PC-9 (cell line): ENCODE results near the gene RUNX1. TPM values are rescaled to one million over a fixed set of nuclear protein-coding genes. Genes with fewer than 3 reads are reported as not detected.

ENCODE experiments used
- BruUV-seq: library from RNA; stranded (reverse); fragments of 400-500 nt; replicated peaks from 2 replicates; lab custom pipeline; 2021; lab: Mats Ljungman, UMichigan
- CTCF ChIA-PET: fragments of 300-600 bp; sonication (Branson Sonifier 250); formaldehyde crosslinking; loops from one replicate; lab custom pipeline; 2022; ENCODE audit warnings: antibody characterized with exemption; lab: Charles Lee
- POLR2A ChIA-PET: fragments of 300-600 bp; sonication (Branson Sonifier 250); formaldehyde crosslinking; loops from one replicate; lab custom pipeline; 2022; ENCODE audit warnings: antibody characterized with exemption; ENCODE audit not compliant: unreplicated experiment; lab: Charles Lee
- DNase-seq, 2 experiments: peaks; one replicate each; pipeline versions ENCODE4 v3.0.0 to v3.0.0-alpha.2; 2015 to 2022; ENCODE audit warnings: mixed read lengths in 1 of 2
- H2AFZ ChIP-seq: fragments of 200-600 bp; sonication (generic); 2 replicates; pipeline ENCODE4 v1.8.1; 2017; ENCODE audit warnings: antibody characterized with exemption
- H3F3A ChIP-seq: fragments of 200-600 bp; sonication (generic); 2 replicates; pipeline ENCODE4 v1.8.1; 2017; ENCODE audit warnings: antibody characterized with exemption, mild to moderate bottlenecking, low read depth; ENCODE audit not compliant: insufficient read depth
- H3K27ac ChIP-seq: fragments of 200-600 bp; sonication (generic); 2 replicates; pipeline ENCODE4 v1.6.1; 2016; ENCODE audit warnings: mixed run types
- H3K27me3 ChIP-seq: fragments of 200-600 bp; sonication (generic); 2 replicates; pipeline ENCODE4 v1.6.1; 2016; ENCODE audit warnings: low read depth, mixed run types; ENCODE audit not compliant: insufficient read depth
- H3K36me3 ChIP-seq: fragments of 200-600 bp; sonication (generic); 2 replicates; pipeline ENCODE4 v1.6.1; 2016; ENCODE audit warnings: low read depth, mixed run types
- H3K4me1 ChIP-seq: fragments of 200-600 bp; sonication (generic); replicated peaks from 2 replicates; pipeline ENCODE4 v1.6.1; 2016; ENCODE audit warnings: mixed run types; ENCODE audit not compliant: insufficient read depth
- H3K4me2 ChIP-seq: fragments of 200-600 bp; sonication (generic); 2 replicates; pipeline ENCODE4 v1.6.1; 2017; ENCODE audit warnings: mixed run types
- H3K4me3 ChIP-seq: fragments of 200-600 bp; sonication (generic); 2 replicates; pipeline ENCODE4 v1.6.1; 2016; ENCODE audit warnings: mixed run types
- H3K79me2 ChIP-seq: fragments of 200-600 bp; sonication (generic); 2 replicates; pipeline ENCODE4 v1.6.1; 2017; ENCODE audit warnings: low read depth, mixed run types
- H3K9me2 ChIP-seq: fragments of 200-600 bp; sonication (generic); 2 replicates; pipeline ENCODE4 v1.8.1; 2017; ENCODE audit warnings: mild to moderate bottlenecking; ENCODE audit not compliant: insufficient read depth
- H3K9me3 ChIP-seq: fragments of 200-600 bp; sonication (generic); 2 replicates; pipeline ENCODE4 v1.8.1; 2016; ENCODE audit warnings: low read depth; ENCODE audit not compliant: insufficient read depth
- H4K20me1 ChIP-seq: fragments of 200-600 bp; sonication (generic); 2 replicates; pipeline ENCODE4 v1.8.1; 2017; ENCODE audit not compliant: insufficient read depth
- EZH2 ChIP-seq: fragments of 200-600 bp; sonication (generic); IDR thresholded peaks from 2 replicates; pipeline ENCODE4 v1.8.0; 2017; ENCODE audit warnings: antibody characterized with exemption, low read depth
- intact Hi-C: fragments of 100-400 bp; cut with micrococcal nuclease; formaldehyde crosslinking; loops from one replicate; pipeline ENCODE4 v1.10.0; 2022; ENCODE audit not compliant: unreplicated experiment
- total RNA-seq: library from RNA; stranded (reverse); gene quantifications from 2 replicates; pipeline ENCODE4 v1.2.3, GENCODE V29; 2021
- TF ChIP-seq, protein P1 (sequence below): fragments of 200-600 bp; sonication (generic); conservative IDR thresholded peaks from 2 replicates; pipeline ENCODE4 v1.6.1; 2017; ENCODE audit warnings: mixed run types, antibody characterized with exemption, mild to moderate bottlenecking, moderate library complexity

Gene RUNX1
- total RNA-seq, 1 experiment from 2014 or later, result 58.5 TPM

DNA sequence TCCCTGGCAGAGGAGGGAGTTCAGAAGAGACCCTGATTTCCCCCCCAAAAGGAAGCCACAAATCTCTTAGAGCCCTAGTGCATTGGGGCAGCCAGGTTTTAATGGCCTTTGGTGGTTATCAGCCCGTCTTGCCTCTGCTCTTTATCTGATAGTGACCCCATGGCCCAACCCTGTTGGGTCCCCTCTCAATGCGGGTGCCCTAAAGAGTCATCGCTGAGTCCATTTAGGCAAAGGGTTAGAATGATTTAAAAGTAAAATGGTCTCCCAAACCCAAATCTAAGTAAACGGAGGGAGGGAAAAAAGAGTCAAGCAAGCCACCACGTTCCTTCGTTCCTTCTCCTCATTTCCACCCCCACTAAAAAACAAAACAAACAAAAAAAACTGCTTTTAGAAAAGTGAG is 164.0 kb downstream of the RUNX1 start:
- H4K20me1 ChIP-seq, result peaks cover 27% of the 10 kb centered on the region; the same call in 1 of the 2 replicates
- peak overlapping the region; percentile 97 for H3K4me3 ChIP-seq
- peak overlapping the region; percentile 86 for H3K4me2 ChIP-seq
- no peaks in the 10 kb centered on the region for H3K9me2 ChIP-seq
- H3K27me3 ChIP-seq, result no peaks in the 10 kb centered on the region
- ChIA-PET POLR2A (interaction anchor here (0.7 to 1.3 kb wide), 2 partner anchors 39 to 71 kb away, joined by 3 to 5 read pairs; no protein-coding TSS in a partner anchor), CTCF (no interaction called here)
- peaks cover 52% of the 10 kb centered on the region for H3F3A ChIP-seq
- peaks cover 82% of the 10 kb centered on the region for H3K79me2 ChIP-seq
- intact Hi-C loops, result no loop called here
- BruUV-seq, result no TSS peak
- H3K4me1 ChIP-seq, result peaks cover 37% of the 10 kb centered on the region
- peaks cover 40% of the 10 kb centered on the region for H3K36me3 ChIP-seq
- DNase-seq, result no peak
- TF ChIP-seq, protein P1, sequence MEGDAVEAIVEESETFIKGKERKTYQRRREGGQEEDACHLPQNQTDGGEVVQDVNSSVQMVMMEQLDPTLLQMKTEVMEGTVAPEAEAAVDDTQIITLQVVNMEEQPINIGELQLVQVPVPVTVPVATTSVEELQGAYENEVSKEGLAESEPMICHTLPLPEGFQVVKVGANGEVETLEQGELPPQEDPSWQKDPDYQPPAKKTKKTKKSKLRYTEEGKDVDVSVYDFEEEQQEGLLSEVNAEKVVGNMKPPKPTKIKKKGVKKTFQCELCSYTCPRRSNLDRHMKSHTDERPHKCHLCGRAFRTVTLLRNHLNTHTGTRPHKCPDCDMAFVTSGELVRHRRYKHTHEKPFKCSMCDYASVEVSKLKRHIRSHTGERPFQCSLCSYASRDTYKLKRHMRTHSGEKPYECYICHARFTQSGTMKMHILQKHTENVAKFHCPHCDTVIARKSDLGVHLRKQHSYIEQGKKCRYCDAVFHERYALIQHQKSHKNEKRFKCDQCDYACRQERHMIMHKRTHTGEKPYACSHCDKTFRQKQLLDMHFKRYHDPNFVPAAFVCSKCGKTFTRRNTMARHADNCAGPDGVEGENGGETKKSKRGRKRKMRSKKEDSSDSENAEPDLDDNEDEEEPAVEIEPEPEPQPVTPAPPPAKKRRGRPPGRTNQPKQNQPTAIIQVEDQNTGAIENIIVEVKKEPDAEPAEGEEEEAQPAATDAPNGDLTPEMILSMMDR, result no peak
- TF ChIP-seq EZH2, result no peak
- H3K27ac ChIP-seq, result peak overlapping the region; percentile 99
- H2AFZ ChIP-seq, result no peak overlapping the region
- no peaks in the 10 kb centered on the region for H3K9me3 ChIP-seq

DNA sequence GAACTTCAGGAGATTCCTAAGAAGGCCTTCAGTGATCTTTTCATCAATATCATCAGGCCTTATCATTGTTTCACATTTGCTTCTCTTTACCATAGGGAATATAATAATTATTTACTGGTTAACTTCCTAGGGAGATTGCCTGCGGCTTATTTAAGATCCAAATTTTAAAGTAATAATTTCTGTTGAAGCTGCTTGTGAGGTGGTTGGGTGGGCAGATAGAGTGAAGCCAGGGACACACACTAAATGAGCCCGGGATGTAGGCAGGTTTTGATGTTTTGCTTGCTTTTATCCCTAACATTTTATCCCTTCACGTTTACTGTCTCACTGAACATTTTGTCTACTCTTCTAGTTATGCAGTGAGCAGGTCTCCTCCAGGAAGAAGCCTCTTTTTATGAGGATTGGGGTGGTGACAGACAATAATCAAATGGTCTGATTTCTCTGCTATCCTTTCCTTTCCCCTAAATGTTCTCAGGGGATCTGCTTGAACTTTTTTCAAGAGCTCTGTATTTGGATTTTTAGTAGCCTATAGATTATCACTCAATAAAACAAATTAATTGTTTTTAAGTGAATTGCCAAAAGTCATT is 164.7 kb downstream of the RUNX1 start:
- peaks cover 44% of the 10 kb centered on the region for H3K4me1 ChIP-seq
- peaks cover 47% of the 10 kb centered on the region for H3K36me3 ChIP-seq
- ChIA-PET POLR2A (interaction anchor here (0.7 to 1.3 kb wide), 2 partner anchors 38 to 72 kb away, joined by 3 to 5 read pairs; no protein-coding TSS in a partner anchor), CTCF (no interaction called here)
- BruUV-seq, result no TSS peak
- no peak for DNase-seq
- TF ChIP-seq, protein P1, result no peak
- no peak for TF ChIP-seq EZH2
- intact Hi-C loops, result loop anchor here (5.0 kb wide), 1 partner anchor 77 kb away; no protein-coding TSS in a partner anchor
- H3K9me3 ChIP-seq, result no peaks in the 10 kb centered on the region
- peaks cover 89% of the 10 kb centered on the region for H3K79me2 ChIP-seq
- peak overlapping the region; percentile 99 for H3K27ac ChIP-seq
- H3F3A ChIP-seq, result peaks cover 59% of the 10 kb centered on the region
- H3K4me3 ChIP-seq, result peak overlapping the region; percentile 97
- no peaks in the 10 kb centered on the region for H3K9me2 ChIP-seq
- H3K4me2 ChIP-seq, result peak overlapping the region; percentile 86
- peaks cover 27% of the 10 kb centered on the region; the same call in 1 of the 2 replicates for H4K20me1 ChIP-seq
- no peaks in the 10 kb centered on the region for H3K27me3 ChIP-seq
- H2AFZ ChIP-seq, result no peak overlapping the region

DNA sequence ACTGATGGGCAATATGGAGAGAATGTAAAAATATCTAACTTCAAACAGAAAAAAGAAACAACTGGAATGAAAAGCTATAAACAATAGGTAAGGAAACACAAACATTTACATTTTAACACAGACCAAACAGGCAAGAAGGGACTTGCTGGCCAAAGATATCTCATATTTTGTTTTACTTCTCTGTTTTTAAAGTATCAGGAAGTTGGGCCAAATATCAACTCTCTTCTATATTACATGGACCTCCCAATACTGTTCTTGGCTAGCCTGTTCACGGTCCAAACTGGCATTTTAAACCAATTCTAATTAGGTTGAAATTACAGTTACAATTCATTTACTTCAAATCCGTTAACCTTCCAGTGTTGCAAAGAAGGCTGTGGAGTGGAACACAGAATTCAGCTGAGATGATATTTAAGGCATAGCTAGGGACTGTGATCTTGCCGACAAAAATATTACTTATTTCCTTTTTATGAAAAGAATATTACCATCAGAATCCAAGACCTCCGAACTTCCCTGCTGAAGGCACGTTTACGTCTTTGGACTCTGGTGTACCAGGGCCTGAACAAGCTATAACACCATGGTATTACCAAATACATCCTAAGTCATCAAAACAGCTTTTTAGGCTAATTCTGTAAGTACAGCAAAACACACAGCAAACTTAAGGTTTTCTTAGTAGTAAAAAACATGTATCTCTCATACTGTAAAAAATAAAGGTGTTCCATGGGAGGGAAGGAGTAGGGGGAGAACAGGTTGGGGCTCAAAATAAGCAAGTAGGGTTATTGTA is 165.4 kb downstream of the RUNX1 start:
- peaks cover 95% of the 10 kb centered on the region for H3K79me2 ChIP-seq
- H3K27ac ChIP-seq, result peak overlapping the region; percentile 99
- peak overlapping the region; percentile 86 for H3K4me2 ChIP-seq
- H3K4me3 ChIP-seq, result peak overlapping the region; percentile 97
- intact Hi-C loops, result loop anchor here (5.0 kb wide), 1 partner anchor 76 kb away; no protein-coding TSS in a partner anchor
- CTCF ChIA-PET, result no interaction called here
- H3K9me3 ChIP-seq, result no peaks in the 10 kb centered on the region
- no peak overlapping the region for H2AFZ ChIP-seq
- BruUV-seq, result no TSS peak
- peaks cover 27% of the 10 kb centered on the region; the same call in 1 of the 2 replicates for H4K20me1 ChIP-seq
- no peaks in the 10 kb centered on the region for H3K9me2 ChIP-seq
- POLR2A ChIA-PET, result interaction anchor here (1.3 kb wide), 1 partner anchor 37 kb away, joined by 5 read pairs; no protein-coding TSS in a partner anchor
- DNase-seq, result no peak
- peaks cover 52% of the 10 kb centered on the region for H3K4me1 ChIP-seq
- H3K36me3 ChIP-seq, result peaks cover 48% of the 10 kb centered on the region
- TF ChIP-seq, protein P1, result no peak
- no peak for TF ChIP-seq EZH2
- H3F3A ChIP-seq, result peaks cover 65% of the 10 kb centered on the region
- no peaks in the 10 kb centered on the region for H3K27me3 ChIP-seq
